Measurements from ENCODE around the gene IL1F10. TPM values are rescaled to one million over a fixed set of nuclear protein-coding genes. Genes with fewer than 3 reads are reported as not detected.

IL1F10 gene
- total and polyA plus RNA-seq, 12 donors, result not detected

DNA sequence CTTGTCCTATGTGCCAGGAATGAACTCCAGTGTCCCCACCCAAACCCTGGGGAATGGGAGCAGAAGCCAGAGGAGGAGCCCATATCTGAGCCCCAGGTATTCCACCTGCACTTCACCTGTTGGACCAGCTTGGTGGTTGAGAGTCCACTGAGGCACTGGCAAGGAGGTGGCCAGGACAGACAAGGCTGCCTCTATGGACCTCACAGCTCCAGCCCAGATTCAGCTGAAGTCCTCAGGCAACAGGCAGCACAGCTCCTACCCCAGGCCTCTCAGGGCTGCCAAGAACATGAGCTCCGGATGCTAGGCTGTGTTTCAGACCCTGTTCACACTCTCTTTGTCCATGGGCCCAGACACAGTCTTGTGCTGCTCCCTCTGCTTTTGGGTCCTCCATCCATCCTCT is 2.9 kb upstream of the IL1F10 start:
- DNase-seq, result no peak
- H3K4me1 ChIP-seq, result no peaks in the 10 kb centered on the region
- no peak for ATAC-seq
- WGBS, 2 donors, result 74 to 78% methylated on average over 1 of the region's 1 CpG
- no peaks in the 10 kb centered on the region for H3K36me3 ChIP-seq
- no peak overlapping the region for H3K27ac ChIP-seq
- intact Hi-C loops (cut with DNase I), result no loop called here
- H3K4me3 ChIP-seq, result no peak overlapping the region
- H3K9me3 ChIP-seq, result no peaks in the 10 kb centered on the region
- TF ChIP-seq, protein P1, sequence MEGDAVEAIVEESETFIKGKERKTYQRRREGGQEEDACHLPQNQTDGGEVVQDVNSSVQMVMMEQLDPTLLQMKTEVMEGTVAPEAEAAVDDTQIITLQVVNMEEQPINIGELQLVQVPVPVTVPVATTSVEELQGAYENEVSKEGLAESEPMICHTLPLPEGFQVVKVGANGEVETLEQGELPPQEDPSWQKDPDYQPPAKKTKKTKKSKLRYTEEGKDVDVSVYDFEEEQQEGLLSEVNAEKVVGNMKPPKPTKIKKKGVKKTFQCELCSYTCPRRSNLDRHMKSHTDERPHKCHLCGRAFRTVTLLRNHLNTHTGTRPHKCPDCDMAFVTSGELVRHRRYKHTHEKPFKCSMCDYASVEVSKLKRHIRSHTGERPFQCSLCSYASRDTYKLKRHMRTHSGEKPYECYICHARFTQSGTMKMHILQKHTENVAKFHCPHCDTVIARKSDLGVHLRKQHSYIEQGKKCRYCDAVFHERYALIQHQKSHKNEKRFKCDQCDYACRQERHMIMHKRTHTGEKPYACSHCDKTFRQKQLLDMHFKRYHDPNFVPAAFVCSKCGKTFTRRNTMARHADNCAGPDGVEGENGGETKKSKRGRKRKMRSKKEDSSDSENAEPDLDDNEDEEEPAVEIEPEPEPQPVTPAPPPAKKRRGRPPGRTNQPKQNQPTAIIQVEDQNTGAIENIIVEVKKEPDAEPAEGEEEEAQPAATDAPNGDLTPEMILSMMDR (IDR thresholded peaks at IDR 0.05), result no peak
- H3K27me3 ChIP-seq, result peaks cover 0 to 8% (median 0%) of the 10 kb centered on the region in 7 donors

DNA sequence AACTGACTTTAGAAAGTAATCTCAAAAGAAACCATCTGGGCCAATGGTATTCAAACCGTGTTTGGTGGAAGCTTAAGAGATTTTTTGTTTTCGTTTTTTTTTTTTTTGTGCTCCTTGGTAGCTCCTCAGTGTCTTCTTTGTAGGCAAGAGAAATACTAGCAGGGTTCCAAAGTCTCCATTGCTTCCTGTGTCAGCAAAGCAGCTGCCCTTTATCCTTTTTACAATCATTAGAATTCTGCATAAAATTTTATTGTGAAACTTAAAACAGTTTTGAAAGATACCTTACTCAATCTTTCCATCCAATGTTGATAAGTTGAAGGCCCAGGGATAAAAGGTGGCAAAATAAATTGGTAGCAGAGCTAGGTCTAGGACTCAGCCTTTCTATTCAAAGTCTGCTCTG is 479 bp downstream of the IL1F10 start:
- TF ChIP-seq, protein P1 (IDR thresholded peaks at IDR 0.05), result no peak
- Histone ChIP-seq H3K9me3 (no peaks in the 10 kb centered on the region), H3K27me3 (no peaks in the 10 kb centered on the region), H3K36me3 (no peaks in the 10 kb centered on the region), H3K27ac (no peak overlapping the region), H3K4me3 (no peak overlapping the region), H3K4me1 (peaks cover 0 to 1% (median 0%) of the 10 kb centered on the region in 9 donors)
- 66 to 76% methylated on average over 2 of the region's 2 CpGs for WGBS, 2 donors
- ATAC-seq (no peak), DNase-seq (no peak)
- intact Hi-C loops (cut with DNase I), result no loop called here

DNA sequence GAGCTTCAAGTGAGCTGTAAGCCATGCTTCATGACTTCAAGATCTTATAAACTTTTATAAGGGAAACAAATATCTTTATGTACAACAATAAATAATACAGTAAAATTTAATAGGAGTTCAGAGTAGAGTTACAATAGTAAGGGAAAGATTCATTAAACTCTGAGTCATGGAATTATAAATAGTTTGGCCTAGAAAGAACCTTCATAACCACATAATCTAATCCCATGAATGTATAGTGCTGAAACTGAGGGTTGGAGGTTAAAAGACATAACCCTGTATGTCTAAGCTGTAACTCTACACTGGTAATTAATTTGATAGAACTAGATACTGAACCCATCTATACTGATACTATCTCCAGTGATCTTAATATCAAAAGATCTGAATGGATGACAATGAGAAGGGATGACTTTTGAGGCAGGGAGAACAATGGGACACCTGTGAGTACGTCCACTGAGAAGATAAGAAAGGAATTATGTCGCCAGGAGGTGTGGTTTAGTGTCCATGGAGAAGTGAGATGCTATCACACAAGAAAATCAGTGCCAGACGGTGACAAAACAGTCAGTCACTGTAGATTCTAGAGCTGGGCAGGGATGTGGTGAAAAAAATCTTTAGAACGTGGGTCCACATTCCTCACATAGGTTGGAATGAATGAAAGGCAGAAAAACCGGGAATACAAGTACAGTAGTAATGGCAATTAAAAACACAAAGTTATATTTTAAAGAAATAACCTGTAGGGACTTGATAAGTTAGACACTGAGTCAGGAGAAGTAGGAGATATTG is 1.1 kb downstream of the IL1F10 start:
- intact Hi-C loops (cut with DNase I), result no loop called here
- Histone ChIP-seq H3K27me3 (no peaks in the 10 kb centered on the region), H3K4me3 (no peak overlapping the region), H3K27ac (no peak overlapping the region), H3K36me3 (no peaks in the 10 kb centered on the region), H3K9me3 (no peaks in the 10 kb centered on the region), H3K4me1 (peaks cover 0 to 7% (median 0%) of the 10 kb centered on the region in 9 donors)
- ATAC-seq (no peak), DNase-seq (no peak)
- TF ChIP-seq, protein P1 (IDR thresholded peaks at IDR 0.05), result no peak
- WGBS, 2 donors, result 39 to 44% methylated on average over 5 of the region's 5 CpGs

DNA sequence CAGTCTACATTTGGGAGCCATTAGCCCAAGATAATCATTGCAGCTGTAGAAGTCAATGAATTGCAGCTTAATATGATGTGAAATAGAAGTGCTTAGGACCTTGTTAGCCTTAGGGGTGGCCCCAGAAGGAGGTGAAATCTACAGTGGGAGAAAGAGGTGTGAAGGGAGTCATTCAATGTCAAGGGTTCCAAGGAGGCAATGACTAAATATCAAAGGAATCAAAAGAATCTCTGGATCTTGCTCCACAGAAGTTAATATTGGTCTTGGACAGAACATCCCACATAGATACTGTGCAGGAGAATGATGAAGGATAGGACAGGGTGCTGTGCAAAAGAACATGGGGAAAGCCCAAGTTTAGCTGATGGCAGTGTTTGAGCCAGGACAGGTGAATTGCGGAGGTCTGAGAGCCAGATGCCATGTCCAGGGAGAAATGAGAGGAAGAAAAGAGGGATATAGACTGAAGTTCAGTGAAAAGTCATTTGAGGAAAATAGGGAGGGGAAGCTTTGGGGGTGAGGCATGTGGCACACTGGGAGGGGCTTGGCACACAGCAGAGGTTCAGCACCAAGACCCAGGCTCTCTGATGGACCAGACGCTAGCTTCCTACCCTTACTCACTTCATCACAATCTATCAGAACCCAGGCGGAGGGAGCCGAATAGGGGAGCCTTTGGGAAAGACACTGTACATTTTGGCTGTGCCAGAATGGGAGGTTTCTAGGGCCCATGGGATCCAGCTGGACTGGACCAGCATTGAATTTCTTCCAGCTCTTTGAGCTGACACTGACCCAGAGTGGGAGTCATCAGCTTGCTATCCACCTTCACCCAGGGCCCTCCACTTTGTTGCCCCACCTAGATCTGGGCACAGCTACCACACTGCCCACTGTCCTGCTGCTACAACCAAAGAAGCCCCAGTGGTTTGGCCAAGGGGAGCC is 2.2 kb downstream of the IL1F10 start:
- no peak overlapping the region for H3K4me3 ChIP-seq
- no peaks in the 10 kb centered on the region for H3K27me3 ChIP-seq
- TF ChIP-seq, protein P1 (IDR thresholded peaks at IDR 0.05), result no peak
- no peak overlapping the region for H3K27ac ChIP-seq
- H3K4me1 ChIP-seq, result peaks cover 0 to 7% (median 0%) of the 10 kb centered on the region in 9 donors
- no peaks in the 10 kb centered on the region for H3K36me3 ChIP-seq
- ATAC-seq (no peak), DNase-seq (no peak)
- no peaks in the 10 kb centered on the region for H3K9me3 ChIP-seq
- intact Hi-C loops (cut with DNase I), result no loop called here
- WGBS, 2 donors, result 76 to 79% methylated on average over 4 of the region's 4 CpGs

Data from heart right ventricle (tissue), 16 donors.